ENCODE measurements around the gene OR4D11.

OR4D11 gene

DNA sequence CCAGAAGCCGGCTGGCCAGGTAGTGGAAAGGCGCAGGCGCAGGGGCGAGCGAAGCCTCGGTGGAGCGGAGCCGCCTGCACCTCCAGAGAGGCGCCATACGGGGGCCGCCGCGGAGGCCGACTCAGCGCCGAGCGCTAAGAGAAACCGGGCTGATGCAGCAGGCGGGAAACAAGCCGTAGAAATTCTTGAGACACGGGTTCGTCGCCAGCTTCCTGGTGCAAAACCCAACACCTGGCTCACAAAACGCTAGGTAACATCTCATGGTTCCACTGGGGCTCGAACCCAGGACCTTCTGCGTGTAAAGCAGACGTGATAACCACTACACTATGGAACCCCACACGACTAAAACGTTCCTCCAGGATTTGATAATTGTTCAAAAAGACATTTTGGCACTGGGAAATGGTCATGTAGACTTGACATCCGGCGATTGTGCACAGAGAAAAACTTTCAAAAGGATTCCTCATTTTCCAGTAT is 47.0 kb downstream of the OR4D11 start:
- DNase-seq: peak; percentile 95

GRCh38 chr11:59550842-59551658 is 47.7 kb downstream of the OR4D11 start:
- peak; percentile 89 for DNase-seq

DNA sequence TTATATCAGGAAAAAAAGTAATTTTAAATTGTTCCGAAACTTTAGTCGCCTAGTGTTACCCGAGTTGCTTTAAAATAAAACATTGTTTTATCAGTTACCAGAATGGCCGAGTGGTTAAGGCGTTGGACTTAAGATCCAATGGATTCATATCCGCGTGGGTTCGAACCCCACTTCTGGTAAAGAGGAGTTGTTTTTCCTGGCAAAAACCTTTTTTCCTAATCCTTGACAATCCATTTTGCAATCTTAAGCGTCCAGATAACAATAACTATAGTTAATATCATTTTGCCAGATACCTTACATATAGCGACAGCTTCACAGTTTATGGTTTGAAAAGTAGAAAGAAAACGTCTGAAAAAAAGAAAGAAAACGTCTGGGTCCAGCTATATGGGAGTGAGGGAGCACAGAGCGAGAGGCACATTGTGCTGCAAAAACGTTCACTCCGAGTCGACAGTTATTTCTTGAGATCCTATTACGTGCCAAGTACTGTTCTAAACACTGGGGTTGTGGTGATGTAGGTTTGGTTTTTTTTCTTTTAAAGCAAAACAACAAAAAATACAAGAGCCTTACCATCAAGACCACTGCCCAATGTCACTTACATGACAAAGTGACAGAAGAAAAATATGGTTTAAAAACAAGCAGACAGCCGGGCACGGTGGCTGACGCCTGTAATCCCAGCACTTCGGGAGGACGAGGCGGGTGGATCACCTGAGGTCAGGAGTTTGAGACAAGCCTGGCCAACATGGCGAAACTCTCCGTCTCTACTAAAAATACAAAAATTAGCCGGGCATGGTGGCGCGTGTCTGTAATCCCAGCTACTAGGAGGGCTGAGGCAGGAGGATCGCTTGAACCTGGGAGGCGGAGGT is 48.5 kb downstream of the OR4D11 start:
- DNase-seq: peak; percentile 56

DNA sequence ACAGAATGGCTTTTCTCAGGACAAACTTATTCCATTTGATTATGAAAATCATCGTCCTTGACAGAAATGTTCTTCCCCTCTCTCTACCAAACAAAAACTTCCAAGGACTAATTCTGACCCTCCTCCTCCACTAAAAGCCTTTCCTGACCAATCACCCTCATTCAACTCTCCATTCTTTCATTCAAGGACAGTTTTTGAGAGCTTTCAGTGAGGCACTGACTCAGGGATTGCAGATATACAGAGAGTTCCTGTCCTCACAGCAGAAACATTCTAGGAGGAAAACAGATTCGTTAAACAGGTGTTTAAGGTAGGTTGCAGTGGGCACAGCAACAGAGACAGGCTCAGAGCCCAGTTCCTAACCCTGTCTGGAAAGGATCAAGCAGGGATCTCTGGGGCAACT is 49.5 kb downstream of the OR4D11 start:
- DNase-seq: no peak

- no peak for DNase-seq
These were observed 49.9 kb downstream of the OR4D11 start for GRCh38 chr11:59553323-59553722.

All from stimulated activated CD4-positive, alpha-beta T cell treated with anti-CD3 and anti-CD28 coated beads, Interleukin-15, amount 100 ng/mL, for 24 hours (primary cell).